GM10266 (cell line): Measurements from ENCODE around the gene ZFYVE28.

Experiments used
- DNase-seq: peaks from one replicate; pipeline ENCODE4 v3.0.0; 2012; ENCODE audit errors: extremely low spot score
- CTCF ChIP-seq: IDR thresholded peaks from 2 replicates; pipeline ENCODE4 v1.5.1; 2012; ENCODE audit warnings: mild to moderate bottlenecking, low read depth; ENCODE audit not compliant: control insufficient read depth, insufficient read depth; ENCODE audit errors: missing control alignments

The ZFYVE28 gene

GRCh38 chr4:2424581-2424980 lies 6.1 kb upstream of the ZFYVE28 start:
- no peak for DNase-seq
- TF ChIP-seq CTCF, result no peak

- no peak for TF ChIP-seq CTCF
- DNase-seq, result no peak
Observed at GRCh38 chr4:2423695-2424094, 5.2 kb upstream of the ZFYVE28 start.

GRCh38 chr4:2423066-2423465 lies 4.6 kb upstream of the ZFYVE28 start:
- DNase-seq, result no peak
- no peak for TF ChIP-seq CTCF

GRCh38 chr4:2421928-2422327 lies 3.5 kb upstream of the ZFYVE28 start:
- no peak for TF ChIP-seq CTCF
- DNase-seq, result no peak

GRCh38 chr4:2419814-2420213 lies 1.4 kb upstream of the ZFYVE28 start:
- TF ChIP-seq CTCF, result no peak
- DNase-seq, result no peak

GRCh38 chr4:2418650-2419571 lies 466 bp upstream of the ZFYVE28 start, which contains the start of gene CFAP99:
Gene CFAP99 (plus strand): TSS chr4:2418955.
- peak; percentile 19 for TF ChIP-seq CTCF
- peak; percentile 99 for DNase-seq

- no peak for DNase-seq
- no peak for TF ChIP-seq CTCF
Observed at GRCh38 chr4:2417226-2417764, 1.1 kb downstream of the ZFYVE28 start.
